GM10248 (cell line): ENCODE measurements around the gene TMEM208.

Experiments
- CTCF ChIA-PET: fragments of 300-600 bp; sonication (Branson Sonifier 250); formaldehyde crosslinking; extraction: SDS; loops from one replicate; lab custom pipeline; 2021; ENCODE audit warnings: antibody characterized with exemption; lab: Yijun Ruan, JAX
- POLR2A ChIA-PET: fragments of 350-650 bp; sonication (Branson Sonifier 250); formaldehyde crosslinking; extraction: SDS; loops from one replicate; lab custom pipeline; 2020; ENCODE audit warnings: antibody characterized with exemption; lab: Yijun Ruan, JAX
- DNase-seq: peaks from one replicate; pipeline ENCODE4 v3.0.0; 2012; ENCODE audit errors: extremely low spot score
- TF ChIP-seq, protein P1 (sequence below): IDR thresholded peaks from 2 replicates; pipeline ENCODE4 v1.5.1; 2012; ENCODE audit warnings: mild to moderate bottlenecking, low read depth; ENCODE audit errors: extremely low read depth, missing control alignments, control extremely low read depth

The TMEM208 gene

GRCh38 chr16:67201411-67202345, 25.3 kb upstream of the TMEM208 start:
- no peak for DNase-seq
- POLR2A ChIA-PET: no interaction called here
- CTCF ChIA-PET: interaction anchor here (1.2 to 2.8 kb wide), 3 partner anchors 13 to 184 kb away, joined by 3 to 10 read pairs (median 3); no protein-coding TSS in a partner anchor
- TF ChIP-seq, protein P1, sequence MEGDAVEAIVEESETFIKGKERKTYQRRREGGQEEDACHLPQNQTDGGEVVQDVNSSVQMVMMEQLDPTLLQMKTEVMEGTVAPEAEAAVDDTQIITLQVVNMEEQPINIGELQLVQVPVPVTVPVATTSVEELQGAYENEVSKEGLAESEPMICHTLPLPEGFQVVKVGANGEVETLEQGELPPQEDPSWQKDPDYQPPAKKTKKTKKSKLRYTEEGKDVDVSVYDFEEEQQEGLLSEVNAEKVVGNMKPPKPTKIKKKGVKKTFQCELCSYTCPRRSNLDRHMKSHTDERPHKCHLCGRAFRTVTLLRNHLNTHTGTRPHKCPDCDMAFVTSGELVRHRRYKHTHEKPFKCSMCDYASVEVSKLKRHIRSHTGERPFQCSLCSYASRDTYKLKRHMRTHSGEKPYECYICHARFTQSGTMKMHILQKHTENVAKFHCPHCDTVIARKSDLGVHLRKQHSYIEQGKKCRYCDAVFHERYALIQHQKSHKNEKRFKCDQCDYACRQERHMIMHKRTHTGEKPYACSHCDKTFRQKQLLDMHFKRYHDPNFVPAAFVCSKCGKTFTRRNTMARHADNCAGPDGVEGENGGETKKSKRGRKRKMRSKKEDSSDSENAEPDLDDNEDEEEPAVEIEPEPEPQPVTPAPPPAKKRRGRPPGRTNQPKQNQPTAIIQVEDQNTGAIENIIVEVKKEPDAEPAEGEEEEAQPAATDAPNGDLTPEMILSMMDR: no peak

GRCh38 chr16:67202426-67202825, 24.5 kb upstream of the TMEM208 start:
- TF ChIP-seq, protein P1: no peak
- CTCF ChIA-PET: interaction anchor here (1.2 to 2.8 kb wide), 4 partner anchors 8 to 185 kb away, joined by 3 to 10 read pairs (median 4); no protein-coding TSS in a partner anchor
- POLR2A ChIA-PET: no interaction called here
- DNase-seq: no peak

GRCh38 chr16:67202956-67203493, 23.9 kb upstream of the TMEM208 start:
- TF ChIP-seq, protein P1: no peak
- no peak for DNase-seq
- CTCF ChIA-PET: interaction anchor here (1.2 to 2.8 kb wide), 4 partner anchors 9 to 185 kb away, joined by 3 to 10 read pairs (median 4); no protein-coding TSS in a partner anchor
- POLR2A ChIA-PET: interaction anchor here (0.7 kb wide), 1 partner anchor 44 kb away, joined by 4 read pairs; the partner anchor contains the start of gene FHOD1

GRCh38 chr16:67204076-67204475, 22.9 kb upstream of the TMEM208 start:
- no peak for DNase-seq
- CTCF ChIA-PET: interaction anchor here (1.1 to 2.8 kb wide), 3 partner anchors 10 to 19 kb away, joined by 3 to 10 read pairs (median 4); no protein-coding TSS in a partner anchor
- TF ChIP-seq, protein P1: no peak
- POLR2A ChIA-PET: no interaction called here

- TF ChIP-seq, protein P1: no peak
- ChIA-PET POLR2A (interaction anchor here (1.3 kb wide), 1 partner anchor 9 kb away, joined by 3 read pairs; no protein-coding TSS in a partner anchor), CTCF (interaction anchor here (1.0 to 1.2 kb wide), 2 partner anchors 12 to 14 kb away, joined by 3 to 5 read pairs; no protein-coding TSS in a partner anchor)
- no peak for DNase-seq
Measured at GRCh38 chr16:67206129-67206837, 20.6 kb upstream of the TMEM208 start.
